Thyroid gland (tissue), 4 donors: ENCODE measurements around the gene EYS. TPM values are rescaled to one million over a fixed set of nuclear protein-coding genes. Genes with fewer than 3 reads are reported as not detected.

Experiments
- DNase-seq, 2 donors: peaks; one replicate each; pipeline ENCODE4 v3.0.0-alpha.2; 2019
- H3K27ac ChIP-seq, 3 donors: fragments of 200-600 bp; sonication (generic); 1 replicate in 2 of 3; 2 replicates in 1 of 3; pipeline ENCODE4 v1.5.1; 2016 to 2019; ENCODE audit warnings: mild to moderate bottlenecking in 1 of 3, moderate library complexity in 1 of 3
- H3K27me3 ChIP-seq: fragments of 200-600 bp; sonication (generic); one replicate; pipeline ENCODE4 v1.5.1; 2019
- H3K36me3 ChIP-seq, 2 donors: fragments of 200-600 bp; sonication (generic); one replicate each; pipeline ENCODE4 v1.5.1; 2016 to 2019
- H3K4me1 ChIP-seq, 2 donors: fragments of 200-600 bp; sonication (generic); one replicate each; pipeline ENCODE4 v1.5.1; 2017 to 2019
- H3K4me3 ChIP-seq, 3 donors: fragments of 200-600 bp; sonication (generic); replicated peaks in 1 of 3; 1 replicate in 2 of 3; 2 replicates in 1 of 3; pipeline ENCODE4 v1.5.1; 2016; ENCODE audit warnings: mild to moderate bottlenecking in 1 of 3
- H3K9me3 ChIP-seq: fragments of 200-600 bp; sonication (generic); one replicate; pipeline ENCODE4 v1.5.1; 2017
- POLR2A ChIP-seq, 2 donors: fragments of 450-650 bp; IDR thresholded peaks; one replicate each; pipeline ENCODE4 v1.6.1; 2017; ENCODE audit warnings: antibody characterized with exemption in 2 of 2, mild to moderate bottlenecking in 2 of 2, moderate library complexity in 1 of 2
- WGBS, 2 donors: methylation state at CpG; one replicate each; pipeline ENCODE4 v1.1.5; 2017; 5-methylcytosine and 5-hydroxymethylcytosine counted together
- intact Hi-C: fragments of 100-400 bp; cut with DNase I; formaldehyde crosslinking; loops from one replicate; pipeline ENCODE4 v1.15.1; 2023
- total RNA-seq, 4 donors: library from RNA; depleted of rRNA; stranded (reverse); fragments of >200 nt; gene quantifications; one replicate each; pipeline ENCODE4 v1.2.3, GENCODE V29; 2016
- TF ChIP-seq, protein P1 (sequence below), 6 experiments: fragments of 200-600 bp in 3 of 6; fragments of 450-650 bp in 3 of 6; sonication (generic) in 3 of 6; IDR thresholded peaks; one replicate each; pipeline ENCODE4 v1.5.1; 2016 to 2019; ENCODE audit warnings: antibody characterized with exemption in 6 of 6, mild to moderate bottlenecking in 2 of 6, inconsistent platforms in 1 of 6, moderate library complexity in 1 of 6

The EYS gene
- total RNA-seq, 4 donors from 2014 or later = not detected

DNA sequence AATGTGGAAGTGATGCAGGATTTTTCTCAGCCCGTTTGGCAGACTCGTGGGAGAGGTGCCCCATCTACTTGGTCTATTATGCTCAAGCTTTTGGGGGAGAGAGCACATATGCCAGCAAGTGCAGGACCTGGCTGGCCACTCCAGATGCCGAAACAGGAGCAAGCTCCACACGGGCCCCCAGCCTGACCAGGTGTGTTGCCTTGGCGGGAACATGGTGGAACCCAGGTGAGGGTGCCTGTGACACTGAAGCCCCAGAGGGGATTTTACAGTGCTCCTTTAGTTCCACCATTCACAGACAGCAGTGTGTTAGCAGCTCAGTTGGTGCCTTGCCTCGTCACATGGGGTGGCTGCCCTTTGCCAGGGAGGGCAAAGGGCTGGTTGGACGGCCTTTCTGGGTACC, 798.9 kb downstream of the EYS start:
- WGBS, 2 donors = 91 to 95% methylated on average over 7 of the region's 7 CpGs
- no peak for DNase-seq
- H3K4me1 ChIP-seq = no peaks in the 10 kb centered on the region
- no peaks in the 10 kb centered on the region for H3K36me3 ChIP-seq
- no peak overlapping the region for H3K27ac ChIP-seq
- H3K9me3 ChIP-seq = no peaks in the 10 kb centered on the region
- intact Hi-C loops = no loop called here
- H3K27me3 ChIP-seq = no peaks in the 10 kb centered on the region
- no peak for TF ChIP-seq POLR2A (IDR thresholded peaks at IDR 0.05)
- TF ChIP-seq, protein P1, sequence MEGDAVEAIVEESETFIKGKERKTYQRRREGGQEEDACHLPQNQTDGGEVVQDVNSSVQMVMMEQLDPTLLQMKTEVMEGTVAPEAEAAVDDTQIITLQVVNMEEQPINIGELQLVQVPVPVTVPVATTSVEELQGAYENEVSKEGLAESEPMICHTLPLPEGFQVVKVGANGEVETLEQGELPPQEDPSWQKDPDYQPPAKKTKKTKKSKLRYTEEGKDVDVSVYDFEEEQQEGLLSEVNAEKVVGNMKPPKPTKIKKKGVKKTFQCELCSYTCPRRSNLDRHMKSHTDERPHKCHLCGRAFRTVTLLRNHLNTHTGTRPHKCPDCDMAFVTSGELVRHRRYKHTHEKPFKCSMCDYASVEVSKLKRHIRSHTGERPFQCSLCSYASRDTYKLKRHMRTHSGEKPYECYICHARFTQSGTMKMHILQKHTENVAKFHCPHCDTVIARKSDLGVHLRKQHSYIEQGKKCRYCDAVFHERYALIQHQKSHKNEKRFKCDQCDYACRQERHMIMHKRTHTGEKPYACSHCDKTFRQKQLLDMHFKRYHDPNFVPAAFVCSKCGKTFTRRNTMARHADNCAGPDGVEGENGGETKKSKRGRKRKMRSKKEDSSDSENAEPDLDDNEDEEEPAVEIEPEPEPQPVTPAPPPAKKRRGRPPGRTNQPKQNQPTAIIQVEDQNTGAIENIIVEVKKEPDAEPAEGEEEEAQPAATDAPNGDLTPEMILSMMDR (IDR thresholded peaks at IDR 0.05) = no peak
- H3K4me3 ChIP-seq = no peak overlapping the region

DNA sequence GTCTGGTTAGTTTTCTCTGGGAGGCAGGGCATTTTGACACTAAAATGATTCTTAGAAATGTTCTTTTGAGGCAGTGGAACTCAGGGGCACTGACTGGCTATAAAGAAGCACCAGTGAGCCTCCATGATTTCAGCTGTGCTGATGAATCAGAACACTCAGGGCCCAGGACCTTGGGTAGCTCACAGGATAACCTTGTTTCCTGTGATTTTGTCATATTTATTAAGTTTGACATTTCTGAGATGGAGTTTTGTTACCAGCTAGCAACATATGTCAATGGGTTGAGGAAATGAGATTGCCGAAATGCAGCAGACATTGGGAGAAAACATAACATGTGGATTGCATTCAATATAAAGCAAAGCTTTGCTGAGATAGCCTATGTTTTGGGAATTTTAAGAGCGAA, 802.4 kb downstream of the EYS start:
- no peaks in the 10 kb centered on the region for H3K27me3 ChIP-seq
- 90 to 97% methylated on average over 2 of the region's 2 CpGs for WGBS, 2 donors
- H3K36me3 ChIP-seq = no peaks in the 10 kb centered on the region
- TF ChIP-seq, protein P1 (IDR thresholded peaks at IDR 0.05) = no peak
- no peak for TF ChIP-seq POLR2A (IDR thresholded peaks at IDR 0.05)
- intact Hi-C loops = no loop called here
- H3K27ac ChIP-seq = no peak overlapping the region
- H3K4me3 ChIP-seq = no peak overlapping the region
- no peak for DNase-seq
- H3K4me1 ChIP-seq = no peaks in the 10 kb centered on the region
- no peaks in the 10 kb centered on the region for H3K9me3 ChIP-seq

DNA sequence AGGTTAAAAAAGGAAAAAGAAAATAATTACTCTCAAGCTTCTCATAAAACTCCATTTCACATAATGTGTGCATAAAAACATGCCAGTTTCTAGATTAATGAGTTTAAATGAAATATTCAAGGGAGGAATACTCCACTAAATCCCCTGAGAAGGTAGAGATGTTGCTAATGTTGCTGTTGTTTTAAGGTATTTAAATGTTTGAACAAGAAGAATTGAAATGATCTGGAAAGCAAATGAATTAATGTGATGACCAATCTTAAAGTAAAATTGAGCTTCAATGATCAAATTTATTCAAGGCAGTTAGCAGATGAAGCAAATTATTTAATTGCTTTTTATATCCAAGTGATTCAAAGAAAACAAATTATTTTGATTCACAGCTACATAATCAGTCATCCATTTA, 804.4 kb downstream of the EYS start:
- no peak for DNase-seq
- TF ChIP-seq, protein P1 (IDR thresholded peaks at IDR 0.05) = no peak
- no peak for TF ChIP-seq POLR2A (IDR thresholded peaks at IDR 0.05)

DNA sequence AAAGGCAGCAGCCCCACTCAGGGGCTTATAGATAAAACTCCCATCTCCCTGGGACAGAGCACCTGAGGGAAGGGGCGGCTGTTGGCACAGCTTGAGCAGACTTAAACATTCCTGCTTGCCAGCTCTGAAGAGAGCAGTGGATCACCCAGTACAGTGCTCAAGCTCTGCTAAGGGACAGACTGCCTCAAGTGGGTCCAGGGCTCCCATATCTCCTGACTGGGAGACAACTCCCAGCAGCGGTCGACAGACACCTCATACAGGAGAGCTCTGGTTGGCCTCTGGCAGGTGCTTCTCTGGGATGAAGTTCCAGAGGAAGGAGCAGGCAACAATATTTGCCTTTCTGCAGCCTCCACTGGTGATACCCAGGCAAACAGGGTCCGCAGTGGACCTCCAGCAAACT, 810.1 kb downstream of the EYS start:
- intact Hi-C loops = no loop called here

More for the DNA sequence above, 804.4 kb downstream of the EYS start:
- H3K4me1 ChIP-seq = no peaks in the 10 kb centered on the region
- H3K4me3 ChIP-seq = no peak overlapping the region
- no peaks in the 10 kb centered on the region for H3K27me3 ChIP-seq
- H3K9me3 ChIP-seq = no peaks in the 10 kb centered on the region
- H3K36me3 ChIP-seq = no peaks in the 10 kb centered on the region
- H3K27ac ChIP-seq = no peak overlapping the region
- intact Hi-C loops = no loop called here

DNA sequence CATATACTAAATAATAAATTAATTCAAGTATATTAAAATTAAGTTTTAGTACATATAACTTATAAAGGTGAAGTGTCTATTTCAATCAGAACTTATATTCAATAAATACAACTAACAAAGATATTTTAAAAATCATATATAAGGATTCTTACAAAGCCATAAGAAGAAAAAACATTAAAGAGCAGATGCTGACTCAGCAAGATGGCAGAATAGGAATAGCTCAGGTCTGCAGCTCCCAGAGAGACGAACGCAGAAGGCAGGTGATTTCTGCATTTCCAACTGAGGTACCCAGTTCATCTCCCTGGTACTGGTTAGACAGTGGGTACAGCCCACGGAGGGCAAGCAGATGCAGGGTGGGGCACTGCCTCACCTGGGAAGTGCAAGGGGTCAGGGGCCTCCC, 811.1 kb downstream of the EYS start:
- Histone ChIP-seq H3K27me3 (no peaks in the 10 kb centered on the region), H3K4me1 (no peaks in the 10 kb centered on the region), H3K27ac (no peak overlapping the region), H3K9me3 (no peaks in the 10 kb centered on the region), H3K36me3 (no peaks in the 10 kb centered on the region), H3K4me3 (no peak overlapping the region)
- TF ChIP-seq, protein P1 (IDR thresholded peaks at IDR 0.05) = no peak
- no peak for TF ChIP-seq POLR2A (IDR thresholded peaks at IDR 0.05)
- no peak for DNase-seq
- 47 to 54% methylated on average over 3 of the region's 3 CpGs for WGBS, 2 donors
- intact Hi-C loops = no loop called here

More for the DNA sequence above, 810.1 kb downstream of the EYS start:
- Histone ChIP-seq H3K36me3 (no peaks in the 10 kb centered on the region), H3K4me3 (no peak overlapping the region), H3K27ac (no peak overlapping the region), H3K4me1 (no peaks in the 10 kb centered on the region), H3K9me3 (no peaks in the 10 kb centered on the region), H3K27me3 (no peaks in the 10 kb centered on the region)
- no peak for DNase-seq
- TF ChIP-seq, protein P1 (IDR thresholded peaks at IDR 0.05) = no peak
- no peak for TF ChIP-seq POLR2A (IDR thresholded peaks at IDR 0.05)
- WGBS, 2 donors = 96 to 98% methylated on average over 4 of the region's 4 CpGs
